Activated T-helper 1 cell treated with anti-CD3 and anti-CD28 coated beads, Interleukin-12 subunit alpha, Interleukin-12 subunit beta, Interleukin-2, Interleukin-4 antibody, amounts not matched to agents 30 ng/mL and 10 ng/mL and 1 ng/mL, durations not matched to agents 14 hours and 24 hours and 36 hours (primary cell): ENCODE data around the gene LRRC7. TPM values are rescaled to one million over a fixed set of nuclear protein-coding genes. Genes with fewer than 3 reads are reported as not detected.

Experiments
- DNase-seq: peaks from one replicate; pipeline ENCODE4 v3.0.0; 2021; ENCODE audit warnings: low spot score
- H3K27ac Mint-ChIP-seq: one replicate; pipeline ENCODE4 v1.8.0; 2021; ENCODE audit warnings: mild to moderate bottlenecking, mixed read lengths
- H3K27me3 Mint-ChIP-seq: one replicate; pipeline ENCODE4 v1.8.0; 2022; ENCODE audit warnings: mild to moderate bottlenecking, moderate library complexity, mixed read lengths; ENCODE audit not compliant: insufficient read depth
- H3K36me3 Mint-ChIP-seq: one replicate; pipeline ENCODE4 v1.8.0; 2021; ENCODE audit warnings: low read depth, mixed read lengths
- H3K4me1 Mint-ChIP-seq: one replicate; pipeline ENCODE4 v1.8.0; 2021; ENCODE audit warnings: low read depth, mixed read lengths
- H3K4me3 Mint-ChIP-seq: one replicate; pipeline ENCODE4 v1.8.0; 2021; ENCODE audit warnings: mild to moderate bottlenecking, moderate library complexity, mixed read lengths
- H3K9me3 Mint-ChIP-seq: one replicate; pipeline ENCODE4 v1.8.0; 2021; ENCODE audit warnings: mixed read lengths
- intact Hi-C: fragments of 100-400 bp; cut with micrococcal nuclease; formaldehyde crosslinking; loops from one replicate; pipeline ENCODE4 v1.15.1; 2024
- total RNA-seq: library from RNA; stranded (reverse); gene quantifications from 2 replicates; pipeline ENCODE4 v1.2.3, GENCODE V29; 2022

LRRC7 gene
- total RNA-seq, 1 donor from 2014 or later: not detected

GRCh38 chr1:70063861-70064260 is 496.1 kb downstream of the LRRC7 start:
- Mint-ChIP-seq H3K4me3 (no peak overlapping the region), H3K9me3 (peaks cover 5% of the 10 kb centered on the region), H3K4me1 (no peaks in the 10 kb centered on the region), H3K27ac (no peak overlapping the region), H3K36me3 (no peaks in the 10 kb centered on the region), H3K27me3 (no peaks in the 10 kb centered on the region)
- intact Hi-C loops: no loop called here
- no peak for DNase-seq

GRCh38 chr1:70066711-70067110 is 499.0 kb downstream of the LRRC7 start:
- H3K27ac Mint-ChIP-seq: no peak overlapping the region
- H3K36me3 Mint-ChIP-seq: no peaks in the 10 kb centered on the region
- intact Hi-C loops: no loop called here
- no peaks in the 10 kb centered on the region for H3K27me3 Mint-ChIP-seq
- H3K4me1 Mint-ChIP-seq: no peaks in the 10 kb centered on the region
- DNase-seq: no peak
- peaks cover 5% of the 10 kb centered on the region for H3K9me3 Mint-ChIP-seq
- no peak overlapping the region for H3K4me3 Mint-ChIP-seq

- no peak for DNase-seq
- Mint-ChIP-seq H3K9me3 (peaks cover 5% of the 10 kb centered on the region), H3K4me3 (no peak overlapping the region), H3K27ac (no peak overlapping the region), H3K27me3 (no peaks in the 10 kb centered on the region), H3K36me3 (no peaks in the 10 kb centered on the region), H3K4me1 (no peaks in the 10 kb centered on the region)
- intact Hi-C loops: no loop called here
These were observed 503.9 kb downstream of the LRRC7 start for GRCh38 chr1:70071601-70072000.

- H3K9me3 Mint-ChIP-seq: no peaks in the 10 kb centered on the region
- H3K27me3 Mint-ChIP-seq: no peaks in the 10 kb centered on the region
These were observed 504.6 kb downstream of the LRRC7 start for GRCh38 chr1:70072231-70072751.

GRCh38 chr1:70075761-70076160 is 508.0 kb downstream of the LRRC7 start:
- Mint-ChIP-seq H3K27ac (no peak overlapping the region), H3K9me3 (no peaks in the 10 kb centered on the region), H3K4me1 (no peaks in the 10 kb centered on the region), H3K4me3 (no peak overlapping the region), H3K36me3 (no peaks in the 10 kb centered on the region), H3K27me3 (peaks cover under 1% of the 10 kb centered on the region)
- intact Hi-C loops: no loop called here
- DNase-seq: no peak

More at GRCh38 chr1:70072231-70072751, 504.6 kb downstream of the LRRC7 start:
- Mint-ChIP-seq H3K27ac (no peak overlapping the region), H3K36me3 (no peaks in the 10 kb centered on the region), H3K4me3 (no peak overlapping the region), H3K4me1 (no peaks in the 10 kb centered on the region)
- DNase-seq: no peak
- intact Hi-C loops: no loop called here

GRCh38 chr1:70077066-70077465 is 509.3 kb downstream of the LRRC7 start:
- H3K27me3 Mint-ChIP-seq: peaks cover 2% of the 10 kb centered on the region
- H3K9me3 Mint-ChIP-seq: no peaks in the 10 kb centered on the region
- no peaks in the 10 kb centered on the region for H3K36me3 Mint-ChIP-seq
- DNase-seq: no peak
- no peak overlapping the region for H3K4me3 Mint-ChIP-seq
- intact Hi-C loops: no loop called here
- no peak overlapping the region for H3K27ac Mint-ChIP-seq
- no peaks in the 10 kb centered on the region for H3K4me1 Mint-ChIP-seq

- H3K4me1 Mint-ChIP-seq: peaks cover 4% of the 10 kb centered on the region
- H3K27me3 Mint-ChIP-seq: peaks cover 2% of the 10 kb centered on the region
- peaks cover 4% of the 10 kb centered on the region for H3K9me3 Mint-ChIP-seq
- H3K36me3 Mint-ChIP-seq: no peaks in the 10 kb centered on the region
- no peak overlapping the region for H3K4me3 Mint-ChIP-seq
- intact Hi-C loops: no loop called here
- no peak for DNase-seq
- no peak overlapping the region for H3K27ac Mint-ChIP-seq
These were observed 511.8 kb downstream of the LRRC7 start for GRCh38 chr1:70079546-70079945.

- Mint-ChIP-seq H3K9me3 (peaks cover 4% of the 10 kb centered on the region), H3K4me1 (peaks cover 4% of the 10 kb centered on the region), H3K27me3 (peaks cover 2% of the 10 kb centered on the region), H3K27ac (no peak overlapping the region), H3K4me3 (no peak overlapping the region), H3K36me3 (no peaks in the 10 kb centered on the region)
- no peak for DNase-seq
- intact Hi-C loops: no loop called here
These were observed 515.8 kb downstream of the LRRC7 start for GRCh38 chr1:70083519-70083918.

GRCh38 chr1:70084314-70084915 is 516.7 kb downstream of the LRRC7 start:
- Mint-ChIP-seq H3K9me3 (peaks cover 4% of the 10 kb centered on the region), H3K27ac (no peak overlapping the region), H3K36me3 (no peaks in the 10 kb centered on the region), H3K4me1 (peaks cover 4% of the 10 kb centered on the region), H3K27me3 (peaks cover 2% of the 10 kb centered on the region), H3K4me3 (no peak overlapping the region)
- intact Hi-C loops: no loop called here
- no peak for DNase-seq

GRCh38 chr1:70085521-70085920 is 517.8 kb downstream of the LRRC7 start:
- Mint-ChIP-seq H3K27me3 (peaks cover 2% of the 10 kb centered on the region), H3K4me1 (peaks cover 4% of the 10 kb centered on the region), H3K36me3 (no peaks in the 10 kb centered on the region), H3K4me3 (no peak overlapping the region), H3K27ac (no peak overlapping the region), H3K9me3 (peaks cover 4% of the 10 kb centered on the region)
- intact Hi-C loops: no loop called here
- DNase-seq: no peak

- intact Hi-C loops: no loop called here
- peaks cover 4% of the 10 kb centered on the region for H3K4me1 Mint-ChIP-seq
- no peak overlapping the region for H3K4me3 Mint-ChIP-seq
- no peak overlapping the region for H3K27ac Mint-ChIP-seq
- DNase-seq: no peak
- no peaks in the 10 kb centered on the region for H3K27me3 Mint-ChIP-seq
- no peaks in the 10 kb centered on the region for H3K36me3 Mint-ChIP-seq
- peaks cover 4% of the 10 kb centered on the region for H3K9me3 Mint-ChIP-seq
These were observed 519.2 kb downstream of the LRRC7 start for GRCh38 chr1:70086897-70087296.

GRCh38 chr1:70090141-70090540 is 522.4 kb downstream of the LRRC7 start:
- Mint-ChIP-seq H3K27ac (no peak overlapping the region), H3K9me3 (no peaks in the 10 kb centered on the region), H3K27me3 (no peaks in the 10 kb centered on the region), H3K4me1 (no peaks in the 10 kb centered on the region), H3K4me3 (no peak overlapping the region), H3K36me3 (no peaks in the 10 kb centered on the region)
- no peak for DNase-seq
- intact Hi-C loops: no loop called here

- no peak for DNase-seq
- Mint-ChIP-seq H3K4me3 (no peak overlapping the region), H3K36me3 (no peaks in the 10 kb centered on the region), H3K27me3 (no peaks in the 10 kb centered on the region), H3K9me3 (no peaks in the 10 kb centered on the region), H3K27ac (no peak overlapping the region), H3K4me1 (no peaks in the 10 kb centered on the region)
- intact Hi-C loops: no loop called here
These were observed 523.2 kb downstream of the LRRC7 start for GRCh38 chr1:70090875-70091274.

GRCh38 chr1:70091811-70092210 is 524.1 kb downstream of the LRRC7 start:
- Mint-ChIP-seq H3K4me3 (no peak overlapping the region), H3K4me1 (no peaks in the 10 kb centered on the region), H3K9me3 (no peaks in the 10 kb centered on the region), H3K36me3 (no peaks in the 10 kb centered on the region), H3K27ac (no peak overlapping the region), H3K27me3 (no peaks in the 10 kb centered on the region)
- intact Hi-C loops: no loop called here
- DNase-seq: no peak
